ENCODE results near the gene DZANK1.
"Not testable (repeated sequence)": the region's sequence is repeated elsewhere in the genome, so short reads cannot be mapped to it uniquely, and the experiment has no call there.

DZANK1 gene

DNA sequence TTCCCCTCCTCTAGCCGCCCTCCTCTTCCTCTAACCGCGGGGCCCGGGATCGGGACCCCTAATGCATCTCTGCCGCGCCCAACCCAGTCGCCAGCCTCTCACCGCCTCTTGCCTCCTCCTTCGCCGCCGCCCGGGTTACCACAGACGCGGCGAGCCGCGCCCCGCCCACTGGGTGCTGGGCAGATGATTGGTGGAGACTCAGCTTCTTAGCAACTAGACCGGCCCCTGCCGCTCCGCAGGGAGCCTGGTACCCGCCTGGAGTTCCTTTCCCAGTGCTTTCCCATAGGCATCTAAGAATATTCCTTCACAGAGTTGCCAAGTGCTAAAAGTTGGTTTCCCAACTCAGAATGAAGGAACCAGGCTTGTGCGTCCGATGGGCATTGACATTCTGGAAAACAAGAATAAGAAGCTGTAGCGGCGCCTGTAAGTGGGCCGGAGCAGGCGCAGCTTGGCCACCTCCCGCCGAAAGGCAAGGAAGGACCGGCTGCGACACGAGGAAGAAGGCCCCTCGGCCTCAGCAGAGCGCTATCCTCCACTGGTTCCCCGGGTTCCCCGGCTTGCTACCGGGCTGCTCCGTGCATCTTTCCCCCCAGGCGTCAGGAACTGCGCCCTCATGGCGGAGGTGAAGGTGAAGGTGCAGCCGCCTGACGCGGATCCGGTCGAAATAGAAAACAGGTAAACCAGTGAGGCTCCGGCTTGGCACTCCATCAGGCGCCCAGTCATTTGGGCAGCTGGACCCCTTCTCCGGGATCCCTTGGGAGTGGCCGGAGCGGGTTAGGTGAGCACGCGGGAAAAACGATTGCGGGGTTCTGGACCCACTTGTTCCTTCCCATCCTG lies at the start of gene DZANK1, which contains the start of gene POLR3F:
DZANK1 (minus strand) TSS at position 137 of the 837 bp plus-strand sequence. CDS start 1,672 bp downstream, outside the sequence.
POLR3F (plus strand) TSS at position 497 of the 837 bp plus-strand sequence; CDS start at position 614, 117 bp downstream.
- peak; percentile 89 for DNase-seq

- DNase-seq = no peak
Measured at GRCh38 chr20:18515973-18516372, 49.1 kb upstream of the DZANK1 start.

DNA sequence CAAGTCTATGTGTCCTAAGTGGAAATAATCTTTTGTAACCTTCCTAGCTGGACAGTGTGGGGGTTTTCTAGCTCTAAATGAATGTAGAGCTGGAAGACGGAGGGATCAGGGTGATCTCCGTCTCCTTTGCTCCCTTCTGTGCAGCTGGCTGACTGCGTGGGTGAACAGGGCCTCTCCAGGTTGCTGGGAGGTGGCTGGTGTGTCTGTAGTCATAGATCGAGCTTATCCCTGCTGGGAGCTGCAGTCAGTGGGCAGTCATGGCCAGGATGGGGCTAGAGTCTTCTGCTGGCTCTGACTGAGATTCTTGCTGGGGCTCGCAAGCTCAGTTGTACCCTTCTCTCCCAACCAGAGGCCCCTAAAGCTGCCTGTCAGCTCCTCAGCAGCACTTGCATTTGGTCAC lies 47.3 kb upstream of the DZANK1 start:
- DNase-seq = no peak

DNA sequence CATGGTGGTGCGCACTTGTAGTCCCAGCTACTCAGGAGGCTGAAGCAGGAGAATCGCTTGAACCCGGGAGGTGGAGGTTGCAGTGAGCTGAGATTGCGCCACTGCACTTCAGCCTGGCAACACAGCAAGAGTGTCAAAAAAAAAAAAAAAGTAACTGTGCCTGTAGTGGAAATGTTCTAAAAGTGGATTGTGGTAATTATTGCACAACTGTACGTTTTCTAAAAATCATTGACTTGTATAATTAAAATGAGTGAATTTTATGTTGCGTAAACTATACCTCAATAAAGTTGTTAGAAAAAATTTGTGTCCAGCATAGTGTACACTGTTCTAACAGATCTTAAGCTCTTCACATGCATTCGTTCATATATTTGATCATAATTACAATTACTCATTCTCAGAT lies 46.4 kb upstream of the DZANK1 start:
- DNase-seq = no peak

- DNase-seq = no peak
Measured at GRCh38 chr20:18511571-18511970, 44.7 kb upstream of the DZANK1 start.

DNA sequence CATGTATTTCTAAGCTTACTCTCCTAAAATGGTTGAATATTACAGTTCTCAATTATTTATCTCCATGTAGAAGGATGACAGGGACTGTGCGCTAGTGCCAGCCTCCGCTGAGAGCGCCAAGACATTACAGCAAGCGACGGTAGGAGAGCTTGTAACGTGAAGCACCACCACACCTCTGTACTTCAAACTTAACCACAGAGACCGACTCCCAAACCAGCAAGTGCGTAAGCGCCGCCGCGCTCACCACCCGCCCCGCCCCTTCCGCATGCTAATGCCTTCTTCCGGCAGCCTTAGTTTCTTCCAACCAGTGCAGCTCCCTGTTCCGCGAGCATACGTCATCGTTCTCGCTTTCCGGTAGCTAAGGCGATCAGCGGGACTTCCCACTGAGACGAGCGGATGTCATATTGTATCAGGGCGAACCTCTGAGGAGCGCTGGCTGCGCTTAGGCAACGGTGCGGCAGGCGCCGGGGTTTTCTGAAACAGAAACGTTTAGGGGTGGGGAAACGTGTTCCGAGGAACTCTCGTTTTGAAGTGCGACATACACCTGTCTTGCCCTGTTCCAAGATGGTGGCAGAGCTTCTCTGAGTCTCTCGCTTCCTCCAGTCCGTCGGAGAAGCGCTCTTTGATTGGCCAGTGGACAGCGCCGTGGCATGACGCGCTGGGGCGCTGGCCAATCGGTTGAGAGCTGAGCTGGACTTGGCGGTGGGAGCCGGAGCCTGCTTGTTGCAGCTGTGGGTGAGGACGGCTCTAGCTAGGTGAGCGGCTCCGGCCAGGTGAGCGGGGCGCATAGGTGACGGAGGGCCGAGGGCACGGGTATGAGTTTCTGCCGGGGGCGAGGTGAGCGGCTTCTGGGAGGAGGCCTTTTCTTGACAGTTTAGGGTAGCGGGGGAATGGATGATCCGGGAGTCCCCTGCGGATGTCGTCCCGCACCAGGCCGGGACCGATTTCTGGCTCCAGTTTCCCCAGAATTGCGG lies 40.7 kb upstream of the DZANK1 start, which contains the start of gene SEC23B:
SEC23B (plus strand) TSS at position 723 of the 974 bp plus-strand sequence. CDS start 2,896 bp downstream, outside the sequence.
- peak; percentile 97 for DNase-seq

- DNase-seq = no peak
Measured at GRCh38 chr20:18506744-18507143, 39.9 kb upstream of the DZANK1 start.

GRCh38 chr20:18504479-18505060 lies 37.7 kb upstream of the DZANK1 start:
- DNase-seq = no peak

- DNase-seq = not testable (repeated sequence)
Measured at GRCh38 chr20:18501672-18502071, 34.8 kb upstream of the DZANK1 start.

GRCh38 chr20:18497603-18498002 lies 30.8 kb upstream of the DZANK1 start:
- DNase-seq = no peak

- peak; percentile 54 for DNase-seq
Measured at GRCh38 chr20:18496740-18497592, 30.1 kb upstream of the DZANK1 start, which contains the start of gene RBBP9. RBBP9 (minus strand) TSS chr20:18497225; CDS start chr20:18497167, 58 bp downstream.

DNA sequence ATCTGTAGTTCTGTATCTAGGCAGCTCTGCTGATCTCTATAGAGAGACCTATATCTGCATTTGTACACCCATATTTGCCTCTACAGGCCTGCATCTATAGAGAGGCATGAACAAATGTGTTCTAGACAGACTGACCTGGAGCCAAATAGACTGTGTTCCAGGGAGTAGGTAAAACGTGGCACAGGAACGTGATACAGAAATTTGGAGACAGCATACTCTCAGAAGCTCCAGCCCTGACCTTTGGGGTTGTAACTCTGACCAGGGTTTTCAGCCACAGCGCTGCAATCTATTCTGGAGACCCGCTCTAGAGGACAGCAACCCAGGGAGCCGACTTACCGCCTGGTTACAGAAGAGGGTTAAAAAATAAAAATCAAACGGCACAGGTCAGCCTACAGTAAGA lies 29.2 kb upstream of the DZANK1 start:
- DNase-seq = no peak

GRCh38 chr20:18488301-18488700 lies 21.5 kb upstream of the DZANK1 start:
- DNase-seq = no peak

GRCh38 chr20:18481596-18481995 lies 14.8 kb upstream of the DZANK1 start:
- DNase-seq = no peak

- no peak for DNase-seq
Measured at GRCh38 chr20:18477821-18478220, 11.0 kb upstream of the DZANK1 start.

DNA sequence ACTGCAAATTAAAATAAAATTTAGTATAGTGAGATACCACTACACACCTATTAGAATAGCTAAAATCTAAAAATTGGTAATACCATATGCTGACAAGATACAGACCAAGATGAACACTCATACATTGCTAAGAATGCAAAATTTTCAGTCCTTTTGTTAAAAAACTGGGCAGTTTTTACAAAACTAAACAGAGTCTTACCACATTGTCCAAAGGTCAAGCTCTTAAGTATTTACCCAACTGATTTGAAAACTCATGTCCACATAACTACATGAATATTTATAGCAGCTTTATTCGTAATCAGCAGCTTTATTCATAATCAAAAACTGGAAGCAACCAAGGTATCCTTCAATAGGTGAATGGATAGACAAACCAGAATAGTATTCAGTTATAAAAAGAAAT lies 10.4 kb upstream of the DZANK1 start:
- no peak for DNase-seq

DNA sequence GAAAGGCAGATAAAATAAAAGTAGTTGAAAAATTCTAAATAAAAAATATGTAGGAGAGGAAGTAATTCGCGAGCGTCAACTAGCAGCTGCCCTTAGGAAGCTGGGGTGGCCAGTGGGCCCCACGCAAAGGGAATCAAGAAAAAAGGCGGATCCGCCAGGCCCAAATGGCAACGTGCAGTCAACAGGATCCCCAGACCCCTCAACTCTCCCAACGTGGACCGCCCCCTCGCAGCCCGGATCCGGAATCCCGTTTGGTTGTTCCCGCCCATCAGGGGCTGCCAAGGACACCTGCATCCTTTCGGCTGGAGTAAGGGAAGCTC lies 296 bp downstream of the DZANK1 start:
- DNase-seq = no peak

- no peak for DNase-seq
Measured at GRCh38 chr20:18465536-18466200, 1.2 kb downstream of the DZANK1 start.

DNA sequence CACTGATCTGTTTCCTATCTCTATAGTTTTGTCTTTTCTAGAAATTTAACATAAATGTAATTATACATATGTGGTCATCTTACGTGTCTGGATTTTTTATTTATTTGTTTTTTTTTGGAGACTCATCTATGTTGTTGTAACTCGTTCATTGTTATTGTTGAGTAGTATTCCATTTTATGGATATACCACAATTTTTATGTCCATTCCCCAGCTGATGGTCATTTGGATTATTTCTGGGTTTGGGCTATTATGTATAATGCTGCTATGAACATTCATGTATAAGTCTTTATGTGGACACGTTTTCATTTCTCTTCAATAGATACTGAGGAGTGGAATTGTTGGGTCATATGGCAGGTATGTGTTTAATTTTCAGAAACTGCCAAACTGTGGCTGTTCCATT lies 10.2 kb downstream of the DZANK1 start:
- no peak for DNase-seq

DNA sequence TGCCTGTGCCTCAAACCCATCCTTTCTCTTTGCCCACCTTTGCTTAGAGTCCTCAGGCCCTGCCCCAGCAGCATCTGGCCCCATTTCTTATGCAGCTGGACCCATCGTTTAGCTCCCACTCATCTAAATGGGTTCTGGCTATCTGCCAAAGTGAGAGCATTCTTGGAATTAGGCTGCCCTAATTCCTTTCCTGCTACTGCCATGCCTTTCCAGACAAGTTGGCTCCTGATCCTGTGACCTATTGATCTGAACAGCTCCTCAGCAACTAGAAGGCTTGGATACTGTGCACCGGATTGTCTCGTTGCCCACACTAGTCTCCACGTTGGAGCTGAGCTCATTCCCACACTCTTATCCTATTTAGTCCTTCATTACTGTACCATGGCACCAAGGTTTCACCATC lies 22.9 kb downstream of the DZANK1 start:
- DNase-seq = no peak

DNA sequence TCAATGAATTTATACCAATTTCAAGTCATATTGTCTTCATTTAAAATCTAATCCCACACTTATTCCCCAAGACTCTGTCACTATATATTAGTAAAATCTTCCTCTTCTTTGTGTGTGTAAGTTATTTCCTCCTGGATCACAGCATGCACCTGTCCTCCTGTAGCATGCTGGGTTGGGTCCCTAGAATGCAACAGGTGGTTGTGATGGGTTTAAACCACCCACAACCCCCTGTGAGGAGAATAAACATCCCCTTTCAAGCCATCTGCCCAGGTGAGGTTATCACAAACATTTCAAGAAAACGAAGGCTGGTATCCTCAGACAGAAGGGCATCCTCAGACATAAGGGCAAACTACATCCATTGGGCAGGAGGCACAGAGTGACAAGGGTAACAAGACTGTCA lies 26.4 kb downstream of the DZANK1 start:
- DNase-seq = no peak
